HepG2 (cell line): ENCODE data around the gene OSBPL8. TPM values are rescaled to one million over a fixed set of nuclear protein-coding genes. Genes with fewer than 3 reads are reported as not detected.

Experiments used
- ATAC-seq: fragments of 200-7000 bp; cut with Tn5 transposase; 3 replicates; pipeline ENCODE4 v1.9.1; 2020; ENCODE audit warnings: mild to moderate bottlenecking, moderate library complexity
- BruUV-seq: library from RNA; stranded (reverse); fragments of 400-500 nt; replicated peaks from 2 replicates; lab custom pipeline; 2021; lab: Mats Ljungman, UMichigan
- CTCF ChIA-PET: fragments of 300-600 bp; formaldehyde crosslinking; extraction: SDS; loops from one replicate; lab custom pipeline; 2021; ENCODE audit warnings: low total read pairs, inconsistent platforms, low intra/inter-chr PET ratio; lab: Yijun Ruan, JAX
- POLR2A ChIA-PET: fragments of 350-600 bp; sonication (Branson Sonifier 250); formaldehyde crosslinking; loops from one replicate; lab custom pipeline; 2020; ENCODE audit warnings: antibody characterized with exemption, inconsistent platforms; lab: Yijun Ruan, JAX
- DNase-seq: peaks from one replicate; pipeline ENCODE4 v3.0.0-alpha.2; 2015; ENCODE audit warnings: low spot score
- FAIRE-seq: peaks from 3 replicates; lab custom pipeline; 2011; peaks lifted over from hg19 to GRCh38; lab: Jason Lieb, UNC
- H2AFZ ChIP-seq: one replicate; pipeline ENCODE4 v1.6.1; 2011; ENCODE audit warnings: low read length, inconsistent platforms
- H3K27ac ChIP-seq: fragments of 300-600 bp; 3 replicates; pipeline ENCODE4 v1.8.0; 2011; ENCODE audit warnings: mixed run types, mild to moderate bottlenecking, mixed read lengths, low read length, inconsistent platforms; ENCODE audit not compliant: insufficient read depth; ENCODE audit errors: extremely low read length
- H3K27me3 ChIP-seq, 2 experiments: fragments of 200-600 bp in 1 of 2; 2 replicates in 1 of 2; 3 replicates in 1 of 2; pipeline versions ENCODE4 v1.6.0 to v1.8.0; 2011; ENCODE audit warnings: low read length in 2 of 2, mild to moderate bottlenecking in 2 of 2, moderate library complexity in 2 of 2, inconsistent platforms in 1 of 2; ENCODE audit not compliant: insufficient read depth in 2 of 2, control insufficient read depth in 1 of 2
- H3K36me3 ChIP-seq, 2 experiments: fragments of 200-600 bp in 1 of 2; replicated peaks in 1 of 2; 2 replicates in 1 of 2; 3 replicates in 1 of 2; pipeline versions ENCODE4 v1.5.1 to v1.8.0; 2011; ENCODE audit warnings: low read length in 2 of 2, inconsistent platforms in 1 of 2; ENCODE audit not compliant: insufficient read depth in 2 of 2, control insufficient read depth in 1 of 2
- H3K4me1 ChIP-seq: 2 replicates; pipeline ENCODE4 v1.5.1; 2012; ENCODE audit warnings: low read length, inconsistent platforms; ENCODE audit not compliant: insufficient read depth
- H3K4me2 ChIP-seq: 2 replicates; pipeline ENCODE4 v1.6.0; 2011; ENCODE audit warnings: low read depth, low read length, inconsistent platforms
- H3K4me3 ChIP-seq, 3 experiments: fragments of 200-600 bp in 1 of 3; sonication (generic), shearing (Covaris generic) in 1 of 3; replicated peaks in 1 of 3; 2 replicates each; pipeline ENCODE4 v1.5.1; 2011 to 2016; ENCODE audit warnings: low read length in 3 of 3, inconsistent platforms in 2 of 3, low read depth in 2 of 3, mild to moderate bottlenecking in 2 of 3, control low read depth in 1 of 3, mixed read lengths in 1 of 3; ENCODE audit not compliant: insufficient read depth in 1 of 3
- H3K79me2 ChIP-seq: one replicate; pipeline ENCODE4 v1.6.1; 2011; ENCODE audit warnings: low read length, inconsistent platforms; ENCODE audit not compliant: insufficient read depth
- H3K9ac ChIP-seq: 2 replicates; pipeline ENCODE4 v1.6.0; 2011; ENCODE audit warnings: mild to moderate bottlenecking, low read depth, low read length, inconsistent platforms; ENCODE audit not compliant: insufficient read depth
- H3K9me3 ChIP-seq: 2 replicates; pipeline ENCODE4 v1.5.1; 2012; ENCODE audit warnings: mild to moderate bottlenecking, low read length
- H4K20me1 ChIP-seq: 2 replicates; pipeline ENCODE4 v1.6.0; 2011; ENCODE audit warnings: inconsistent platforms, mild to moderate bottlenecking, low read length, moderate library complexity; ENCODE audit not compliant: insufficient read depth
- CSRNP1 ChIP-seq: sonication (generic); formaldehyde crosslinking; IDR thresholded peaks from 2 replicates; pipeline ENCODE4 v1.8.1; 2023; ENCODE audit warnings: mild to moderate bottlenecking, missing genetic modification reagents
- HCFC1 ChIP-seq: fragments of 150-350 bp; IDR thresholded peaks from 2 replicates; pipeline ENCODE4 v1.6.1; 2014; ENCODE audit warnings: low read depth, low read length
- HNRNPK ChIP-seq: fragments of 200-400 bp; formaldehyde crosslinking; IDR thresholded peaks from 2 replicates; pipeline ENCODE4 v1.6.1; 2018; ENCODE audit warnings: low read length, low read depth, moderate library complexity, mild to moderate bottlenecking; ENCODE audit not compliant: poor library complexity, severe bottlenecking
- IRF9 ChIP-seq: sonication (generic); formaldehyde crosslinking; IDR thresholded peaks from 2 replicates; pipeline ENCODE4 v1.8.0; 2022; ENCODE audit warnings: missing genetic modification reagents, mild to moderate bottlenecking, borderline replicate concordance
- ISX ChIP-seq: sonication (generic); formaldehyde crosslinking; conservative IDR thresholded peaks from 2 replicates; pipeline ENCODE4 v1.5.0; 2020; ENCODE audit warnings: missing genetic modification reagents
- MIER2 ChIP-seq: IDR thresholded peaks from 2 replicates; pipeline ENCODE4 v1.6.1; 2016; ENCODE audit warnings: missing biosample characterization, missing genetic modification reagents
- PHF20 ChIP-seq: sonication (generic); formaldehyde crosslinking; IDR thresholded peaks from 2 replicates; pipeline ENCODE4 v1.5.0; 2020; ENCODE audit warnings: mild to moderate bottlenecking, missing genetic modification reagents
- PITX1 ChIP-seq: sonication (generic); formaldehyde crosslinking; IDR thresholded peaks from 2 replicates; pipeline ENCODE4 v1.5.1; 2020; ENCODE audit warnings: mild to moderate bottlenecking, missing genetic modification reagents
- SMYD3 ChIP-seq: sonication (generic); formaldehyde crosslinking; IDR thresholded peaks from 2 replicates; pipeline ENCODE4 v1.8.1; 2023; ENCODE audit warnings: mild to moderate bottlenecking, missing genetic modification reagents
- THYN1 ChIP-seq: sonication (generic); formaldehyde crosslinking; IDR thresholded peaks from 2 replicates; pipeline ENCODE4 v1.8.1; 2023; ENCODE audit warnings: low read depth, mild to moderate bottlenecking, moderate library complexity, missing genetic modification reagents, borderline replicate concordance
- ZC3H4 ChIP-seq: sonication (generic); formaldehyde crosslinking; IDR thresholded peaks from 2 replicates; pipeline ENCODE4 v1.4.0; 2020; ENCODE audit warnings: missing genetic modification reagents, borderline replicate concordance
- ZNF101 ChIP-seq: sonication (generic); formaldehyde crosslinking; IDR thresholded peaks from 2 replicates; pipeline ENCODE4 v1.4.0; 2020; ENCODE audit warnings: mild to moderate bottlenecking, low read depth, missing genetic modification reagents, borderline replicate concordance
- ZNF672 ChIP-seq: sonication (generic); formaldehyde crosslinking; IDR thresholded peaks from 2 replicates; pipeline ENCODE4 v1.8.1; 2022; ENCODE audit warnings: missing genetic modification reagents
- ZNF773 ChIP-seq: sonication (generic); formaldehyde crosslinking; IDR thresholded peaks from 2 replicates; pipeline ENCODE4 v1.4.0; 2020; ENCODE audit warnings: missing genetic modification reagents, borderline replicate concordance
- ZSCAN25 ChIP-seq: sonication (generic); formaldehyde crosslinking; IDR thresholded peaks from 2 replicates; pipeline ENCODE4 v1.8.0; 2022; ENCODE audit warnings: mild to moderate bottlenecking, missing genetic modification reagents
- WGBS: methylation state at CpG from one replicate; pipeline ENCODE4 v1.1.6; 2017; ENCODE audit warnings: low lambda C conversion rate; 5-methylcytosine and 5-hydroxymethylcytosine counted together
- in situ Hi-C: cut with HindIII; loops from 2 replicates; pipeline ENCODE4 v1.10.0; 2017; ENCODE audit warnings: low pct_unique_long_range_greater_than_20kb; ENCODE audit not compliant: extremely low pct_ligation_motif_present
- intact Hi-C: fragments of 100-400 bp; cut with micrococcal nuclease; formaldehyde crosslinking; loops from one replicate; pipeline ENCODE4 v1.10.0; 2022; ENCODE audit not compliant: unreplicated experiment
- polyA plus RNA-seq, 8 experiments: library from polyadenylated mRNA; depleted of rRNA in 3 of 8; stranded (reverse) in 7 of 8; unstranded in 1 of 8; fragments of >200 nt; fragmentation: Illumina TruSeq in 4 of 8; extraction: Trizol in 4 of 8; gene quantifications; 2 replicates each; pipeline versions ENCODE4 v1.2.1 to v1.2.3, GENCODE V29; 2011 to 2016; ENCODE audit warnings: low read depth in 4 of 8, missing spikeins in 1 of 8, mixed read lengths in 1 of 8; ENCODE audit not compliant: insufficient read depth in 1 of 8
- total RNA-seq, 5 experiments: library from RNA; depleted of rRNA; stranded (reverse); fragments of >200 nt; fragmentation: Illumina TruSeq; extraction: Trizol; gene quantifications; 2 replicates each; pipeline ENCODE4 v1.2.3, GENCODE V29; 2016; ENCODE audit warnings: low read depth in 1 of 5

OSBPL8 gene
- total and polyA plus RNA-seq, 2 of the 13 experiments (the other 11 are each of a cell fraction or from before 2014, with no cell fraction given), result 11.0 to 33.9 TPM

- ATAC-seq (no peak), FAIRE-seq (no peak), DNase-seq (no peak)
- Histone ChIP-seq H3K79me2 (no peaks in the 10 kb centered on the region), H3K27me3 (0 out of 5 replicates have a peak, but pooled peaks cover 0 to 2% of the 10 kb centered on the region in 2 experiments), H3K27ac (no peak overlapping the region), H3K4me1 (no peaks in the 10 kb centered on the region), H3K9ac (no peak overlapping the region), H3K36me3 (no peaks in the 10 kb centered on the region), H4K20me1 (no peaks in the 10 kb centered on the region), H3K4me3 (no peak overlapping the region), H3K9me3 (no peaks in the 10 kb centered on the region), H3K4me2 (no peak overlapping the region), H2AFZ (no peak overlapping the region)
- 28% methylated on average over 5 of the region's 11 CpGs for WGBS
- TF ChIP-seq PITX1 (CRISPR knock-in tag) (no peak), ZNF672 (no peak), ZNF773 (CRISPR knock-in tag) (no peak), SMYD3 (CRISPR knock-in tag) (no peak), THYN1 (CRISPR knock-in tag) (no peak), ZNF101 (CRISPR knock-in tag) (no peak)
- CTCF ChIA-PET, result no interaction called here
- intact Hi-C loops, result no loop called here
- in situ Hi-C loops, result loop anchor here (25.0 kb wide), 1 partner anchor 1079 kb away; no protein-coding TSS in a partner anchor
- POLR2A ChIA-PET, result no interaction called here
- no TSS peak for BruUV-seq
These were observed 48.5 kb upstream of the OSBPL8 start for GRCh38 chr12:76608070-76608469.

- Histone ChIP-seq H3K4me1 (no peaks in the 10 kb centered on the region), H3K9ac (no peak overlapping the region), H3K9me3 (no peaks in the 10 kb centered on the region), H3K79me2 (no peaks in the 10 kb centered on the region), H4K20me1 (no peaks in the 10 kb centered on the region), H3K4me2 (no peak overlapping the region), H3K27me3 (no peaks in the 10 kb centered on the region; a peak in 1 of 5 replicates), H2AFZ (no peak overlapping the region), H3K27ac (no peak overlapping the region), H3K36me3 (no peaks in the 10 kb centered on the region), H3K4me3 (no peak overlapping the region)
- FAIRE-seq (no peak), ATAC-seq (no peak), DNase-seq (no peak)
- intact Hi-C loops, result no loop called here
- 89% methylated on average over 2 of the region's 2 CpGs for WGBS
- BruUV-seq, result no TSS peak
- in situ Hi-C loops, result no loop called here
- CTCF ChIA-PET, result no interaction called here
- POLR2A ChIA-PET, result no interaction called here
- TF ChIP-seq MIER2 (no peak), ZSCAN25 (CRISPR knock-in tag) (no peak), ZC3H4 (CRISPR knock-in tag) (no peak), IRF9 (CRISPR knock-in tag) (no peak), ISX (CRISPR knock-in tag) (no peak), PHF20 (CRISPR knock-in tag) (no peak), HNRNPK (no peak), HCFC1 (no peak), CSRNP1 (CRISPR knock-in tag) (no peak)
These were observed 35.5 kb upstream of the OSBPL8 start for GRCh38 chr12:76595056-76595455.
